Stimulated activated naive CD8-positive, alpha-beta T cell treated with anti-CD3 and anti-CD28 coated beads, Interleukin-15, Interleukin-2, amounts not matched to agents 100 ng/mL and 50 ng/mL, for 24 hours (primary cell): ENCODE results near the gene TGFBR2.

Source experiments
- H3K27ac Mint-ChIP-seq: one replicate; pipeline ENCODE4 v1.8.0; 2021; ENCODE audit warnings: mild to moderate bottlenecking, mixed read lengths
- H3K27me3 Mint-ChIP-seq: one replicate; pipeline ENCODE4 v1.8.0; 2021; ENCODE audit warnings: mixed read lengths
- H3K36me3 Mint-ChIP-seq: one replicate; pipeline ENCODE4 v1.8.0; 2021; ENCODE audit warnings: low read depth, mixed read lengths
- H3K4me1 Mint-ChIP-seq: one replicate; pipeline ENCODE4 v1.8.0; 2021; ENCODE audit warnings: low read depth, mixed read lengths
- H3K4me3 Mint-ChIP-seq: one replicate; pipeline ENCODE4 v1.8.0; 2021; ENCODE audit warnings: mild to moderate bottlenecking, mixed read lengths
- H3K9me3 Mint-ChIP-seq: one replicate; pipeline ENCODE4 v1.8.0; 2021; ENCODE audit warnings: mixed read lengths

Gene TGFBR2

GRCh38 chr3:30606301-30607031, at the start of gene TGFBR2:
Gene TGFBR2, plus strand, starts transcription at chr3:30606601. Its CDS starts 283 bp downstream, at chr3:30606884.
- Mint-ChIP-seq H3K27ac (peak within 1 kb of the TSS; percentile 96), H3K36me3 (peaks cover 31% of the 10 kb centered on the region), H3K4me3 (peak within 1 kb of the TSS; percentile 96), H3K9me3 (no peaks in the 10 kb centered on the region), H3K27me3 (no peaks in the 10 kb centered on the region), H3K4me1 (peaks cover 68% of the 10 kb centered on the region)

GRCh38 chr3:30557746-30558303, 48.6 kb upstream of the TGFBR2 start:
- peaks cover 12% of the 10 kb centered on the region for H3K4me1 Mint-ChIP-seq
- H3K27me3 Mint-ChIP-seq = no peaks in the 10 kb centered on the region
- no peaks in the 10 kb centered on the region for H3K36me3 Mint-ChIP-seq
- peaks cover 3% of the 10 kb centered on the region for H3K9me3 Mint-ChIP-seq
- H3K4me3 Mint-ChIP-seq = no peak overlapping the region
- H3K27ac Mint-ChIP-seq = no peak overlapping the region

- Mint-ChIP-seq H3K27ac (no peak overlapping the region), H3K9me3 (peaks cover 3% of the 10 kb centered on the region), H3K36me3 (no peaks in the 10 kb centered on the region), H3K27me3 (no peaks in the 10 kb centered on the region), H3K4me3 (no peak overlapping the region), H3K4me1 (no peaks in the 10 kb centered on the region)
Observed at GRCh38 chr3:30563956-30564355, 42.4 kb upstream of the TGFBR2 start.

DNA sequence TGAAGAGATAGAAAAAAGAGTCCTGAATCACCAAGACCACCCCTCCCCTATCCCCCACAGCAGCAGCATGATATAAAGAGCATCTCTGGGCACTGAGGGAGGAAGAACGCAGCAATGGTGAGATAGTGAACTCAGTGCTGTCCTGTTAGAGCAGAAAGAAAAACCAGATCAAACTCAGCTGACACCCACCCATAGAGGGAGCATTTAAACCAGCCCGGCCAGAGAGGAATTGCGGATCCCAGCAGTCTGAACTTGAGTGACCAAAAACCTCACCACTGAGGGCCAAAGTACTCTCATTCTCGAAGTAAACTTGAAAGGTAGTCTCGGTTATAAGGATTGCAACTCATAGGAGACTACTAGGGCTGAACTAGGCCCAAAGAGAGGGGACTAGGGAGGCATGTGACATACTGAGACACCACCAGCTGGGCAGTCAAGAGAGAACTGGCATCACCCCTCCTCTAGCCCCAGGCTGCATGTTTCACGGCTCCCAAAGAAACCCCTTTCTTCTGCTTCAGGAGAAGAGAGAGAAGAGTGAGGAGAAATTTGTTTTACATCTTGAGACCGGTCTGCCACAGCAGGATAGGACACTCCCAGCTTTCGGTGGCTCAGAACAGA, 39.2 kb upstream of the TGFBR2 start:
- Mint-ChIP-seq H3K9me3 (no peaks in the 10 kb centered on the region), H3K4me1 (no peaks in the 10 kb centered on the region), H3K4me3 (no peak overlapping the region), H3K36me3 (no peaks in the 10 kb centered on the region), H3K27me3 (no peaks in the 10 kb centered on the region), H3K27ac (no peak overlapping the region)

GRCh38 chr3:30576946-30577345, 29.5 kb upstream of the TGFBR2 start:
- no peaks in the 10 kb centered on the region for H3K27me3 Mint-ChIP-seq
- no peak overlapping the region for H3K4me3 Mint-ChIP-seq
- H3K9me3 Mint-ChIP-seq = peaks cover 6% of the 10 kb centered on the region
- H3K4me1 Mint-ChIP-seq = peaks cover 21% of the 10 kb centered on the region
- H3K36me3 Mint-ChIP-seq = no peaks in the 10 kb centered on the region
- no peak overlapping the region for H3K27ac Mint-ChIP-seq

- Mint-ChIP-seq H3K9me3 (peaks cover 4% of the 10 kb centered on the region), H3K27ac (no peak overlapping the region), H3K27me3 (no peaks in the 10 kb centered on the region), H3K4me3 (no peak overlapping the region), H3K4me1 (peaks cover 21% of the 10 kb centered on the region), H3K36me3 (no peaks in the 10 kb centered on the region)
Observed at GRCh38 chr3:30577788-30578187, 28.6 kb upstream of the TGFBR2 start.

- Mint-ChIP-seq H3K4me1 (peaks cover 21% of the 10 kb centered on the region), H3K27ac (peak overlapping the region; percentile 66), H3K27me3 (no peaks in the 10 kb centered on the region), H3K36me3 (no peaks in the 10 kb centered on the region), H3K9me3 (no peaks in the 10 kb centered on the region), H3K4me3 (no peak overlapping the region)
Observed at GRCh38 chr3:30578479-30578878, 27.9 kb upstream of the TGFBR2 start.

DNA sequence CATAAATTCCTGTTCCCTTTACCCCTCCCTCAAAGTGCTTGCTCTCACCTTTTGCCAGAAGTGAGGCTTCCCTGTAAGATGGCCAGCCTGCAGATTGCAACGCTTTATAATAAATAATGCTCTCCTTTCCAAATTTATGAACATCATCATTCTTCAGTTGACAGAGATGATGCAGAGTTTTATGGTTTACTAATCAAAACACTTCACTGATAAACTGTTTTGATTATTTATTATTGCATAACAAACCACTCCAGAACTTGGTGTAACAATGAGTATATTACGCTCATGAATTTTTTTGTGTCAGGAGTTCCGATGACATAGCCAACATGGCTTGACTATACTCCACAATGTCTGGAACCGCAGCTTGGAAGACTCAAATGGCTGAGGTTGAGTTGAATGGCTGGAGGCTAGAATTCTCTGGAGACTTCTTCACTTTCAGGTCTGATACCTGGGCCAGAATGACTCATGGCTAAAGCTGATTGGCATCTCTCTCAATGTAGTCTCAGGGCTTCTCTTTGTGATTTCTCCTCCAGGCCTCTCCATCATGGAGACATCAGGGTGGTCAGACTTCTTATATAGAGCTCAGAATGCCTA, 27.3 kb upstream of the TGFBR2 start:
- Mint-ChIP-seq H3K36me3 (no peaks in the 10 kb centered on the region), H3K4me3 (no peak overlapping the region), H3K9me3 (no peaks in the 10 kb centered on the region), H3K4me1 (peaks cover 21% of the 10 kb centered on the region), H3K27me3 (no peaks in the 10 kb centered on the region), H3K27ac (peak overlapping the region; percentile 66)

- H3K27ac Mint-ChIP-seq = no peak overlapping the region
- no peak overlapping the region for H3K4me3 Mint-ChIP-seq
- H3K9me3 Mint-ChIP-seq = no peaks in the 10 kb centered on the region
- peaks cover 21% of the 10 kb centered on the region for H3K4me1 Mint-ChIP-seq
- H3K36me3 Mint-ChIP-seq = no peaks in the 10 kb centered on the region
- no peaks in the 10 kb centered on the region for H3K27me3 Mint-ChIP-seq
Observed at GRCh38 chr3:30581067-30581585, 25.3 kb upstream of the TGFBR2 start.

GRCh38 chr3:30581982-30582381, 24.4 kb upstream of the TGFBR2 start:
- Mint-ChIP-seq H3K27ac (no peak overlapping the region), H3K4me1 (peaks cover 21% of the 10 kb centered on the region), H3K9me3 (no peaks in the 10 kb centered on the region), H3K4me3 (no peak overlapping the region), H3K36me3 (no peaks in the 10 kb centered on the region), H3K27me3 (no peaks in the 10 kb centered on the region)

- Mint-ChIP-seq H3K27me3 (no peaks in the 10 kb centered on the region), H3K4me3 (no peak overlapping the region), H3K36me3 (no peaks in the 10 kb centered on the region), H3K4me1 (peaks cover 4% of the 10 kb centered on the region), H3K9me3 (no peaks in the 10 kb centered on the region), H3K27ac (no peak overlapping the region)
Observed at GRCh38 chr3:30583973-30584372, 22.4 kb upstream of the TGFBR2 start.

DNA sequence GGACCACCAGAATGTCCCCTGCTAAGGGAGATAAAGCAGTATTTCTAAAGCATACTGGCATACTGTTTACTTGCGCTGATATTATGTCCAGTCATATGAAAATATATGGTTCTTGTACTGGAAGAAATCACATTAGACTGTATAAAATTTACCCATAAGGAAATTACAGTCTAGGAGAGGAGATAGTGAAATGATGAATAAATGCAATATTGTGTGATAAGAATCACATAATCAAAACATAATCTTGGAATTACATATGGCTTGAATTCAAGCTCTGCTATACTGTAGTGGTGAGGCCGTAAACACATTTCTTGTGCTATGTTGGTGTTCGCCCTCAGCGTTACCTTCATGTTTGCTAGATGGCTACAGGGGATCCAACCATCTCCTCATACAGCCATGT, 20.7 kb upstream of the TGFBR2 start:
- Mint-ChIP-seq H3K27ac (no peak overlapping the region), H3K4me3 (no peak overlapping the region), H3K27me3 (no peaks in the 10 kb centered on the region), H3K4me1 (no peaks in the 10 kb centered on the region), H3K36me3 (no peaks in the 10 kb centered on the region), H3K9me3 (peaks cover 3% of the 10 kb centered on the region)

DNA sequence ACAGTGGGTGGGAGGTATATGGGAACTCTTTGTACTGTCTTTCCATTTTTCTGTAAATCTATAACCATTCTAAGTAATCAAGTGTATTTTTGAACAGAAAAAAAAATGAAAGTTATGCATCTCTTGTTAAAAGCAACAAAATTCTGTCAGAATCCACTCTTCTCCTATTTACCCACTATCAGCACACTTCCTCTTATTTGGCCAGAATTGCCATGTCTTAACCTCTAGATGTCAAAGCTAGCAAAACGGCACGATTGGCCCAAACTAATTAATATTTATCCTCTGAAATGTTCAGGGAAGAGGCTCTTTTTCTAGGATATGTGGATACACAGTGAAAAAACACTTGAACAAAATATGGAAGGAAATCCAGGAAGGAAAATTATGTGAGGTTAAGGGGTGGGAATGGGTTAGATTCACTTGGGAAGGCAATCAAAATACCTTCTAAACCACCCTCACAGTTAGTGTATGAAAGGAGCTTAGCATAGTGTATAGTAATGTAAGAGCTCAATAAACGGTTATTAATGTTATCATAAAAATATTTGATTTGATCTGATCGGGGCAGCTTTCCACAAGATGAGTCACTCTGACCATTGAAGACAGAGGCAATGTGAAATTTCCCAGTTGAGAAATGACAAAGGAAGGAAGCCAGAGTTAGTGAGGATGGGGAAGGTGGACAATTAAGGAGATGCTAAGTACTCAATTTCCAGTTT, 20.1 kb upstream of the TGFBR2 start:
- Mint-ChIP-seq H3K36me3 (no peaks in the 10 kb centered on the region), H3K4me1 (no peaks in the 10 kb centered on the region), H3K9me3 (peaks cover 3% of the 10 kb centered on the region), H3K27ac (no peak overlapping the region), H3K4me3 (no peak overlapping the region), H3K27me3 (no peaks in the 10 kb centered on the region)

DNA sequence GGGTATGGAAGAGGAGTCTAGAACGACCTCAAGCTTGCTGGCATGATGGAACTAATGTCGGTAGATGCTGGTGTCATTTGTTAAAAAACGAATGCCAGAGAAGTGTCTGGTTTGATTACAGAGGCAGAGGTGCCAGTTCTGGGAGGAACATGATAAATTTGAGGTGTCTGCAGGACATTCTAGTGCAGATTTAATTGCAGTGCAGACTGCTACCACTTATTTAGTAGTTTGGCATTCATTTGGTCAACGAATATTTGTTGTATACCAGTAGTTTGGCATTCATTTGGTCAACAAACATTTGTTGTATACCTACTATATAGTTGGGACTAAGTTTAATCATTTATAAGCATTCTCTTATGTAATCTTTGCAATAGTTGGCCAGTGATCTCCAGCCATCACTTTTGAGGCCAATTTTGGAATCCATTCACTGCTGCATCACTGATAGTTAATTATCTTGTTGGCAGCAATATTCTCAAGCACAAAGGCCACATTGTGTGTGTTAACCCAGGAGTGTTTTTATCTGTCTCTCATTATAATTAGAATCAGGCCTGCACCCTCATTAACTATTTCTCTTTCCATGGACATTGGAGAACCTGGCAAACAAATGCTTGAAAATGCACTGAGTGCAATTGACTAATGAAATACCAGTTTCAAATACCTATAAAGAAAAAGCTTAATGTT, 19.5 kb upstream of the TGFBR2 start:
- no peak overlapping the region for H3K27ac Mint-ChIP-seq
- H3K4me1 Mint-ChIP-seq = no peaks in the 10 kb centered on the region
- no peaks in the 10 kb centered on the region for H3K27me3 Mint-ChIP-seq
- H3K4me3 Mint-ChIP-seq = no peak overlapping the region
- peaks cover 3% of the 10 kb centered on the region for H3K9me3 Mint-ChIP-seq
- no peaks in the 10 kb centered on the region for H3K36me3 Mint-ChIP-seq
